Non-pigmented ciliary epithelial cell (primary cell): ENCODE results near the gene LGR5.
"Not testable (repeated sequence)": the region's sequence is repeated elsewhere in the genome, so short reads cannot be mapped to it uniquely, and the experiment has no call there.

Experiments used
- DNase-seq: peaks from one replicate; pipeline ENCODE4 v3.0.0-alpha.2; 2010; ENCODE audit warnings: low read depth

The LGR5 gene

DNA sequence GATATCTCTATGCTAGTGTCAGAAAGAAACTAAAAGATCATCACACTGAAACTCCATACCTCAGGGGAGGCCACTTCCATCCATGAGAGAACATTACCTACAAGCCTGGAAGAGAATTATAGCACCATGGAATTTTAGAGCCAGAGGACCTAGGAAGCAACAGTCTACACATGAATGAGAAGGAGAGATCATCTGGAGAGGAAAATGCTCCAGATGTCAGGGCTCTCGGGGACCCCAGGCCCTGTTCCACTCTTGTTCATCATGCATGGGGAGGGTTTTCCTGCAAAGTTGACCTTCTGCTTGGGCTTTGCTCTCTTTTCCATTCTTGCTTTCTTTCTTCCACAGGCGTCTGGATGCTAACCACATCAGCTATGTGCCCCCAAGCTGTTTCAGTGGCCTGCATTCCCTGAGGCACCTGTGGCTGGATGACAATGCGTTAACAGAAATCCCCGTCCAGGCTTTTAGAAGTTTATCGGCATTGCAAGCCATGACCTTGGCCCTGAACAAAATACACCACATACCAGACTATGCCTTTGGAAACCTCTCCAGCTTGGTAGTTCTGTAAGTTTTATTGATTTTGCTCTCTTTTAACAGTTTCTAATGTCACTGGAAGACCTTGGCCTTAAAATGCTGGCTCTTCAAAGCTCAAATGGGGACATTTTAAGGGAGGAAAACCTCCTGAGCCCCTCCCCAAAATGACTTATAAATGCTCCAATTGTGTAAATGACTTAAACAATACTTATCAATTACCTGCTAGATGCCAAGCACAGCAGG lies 113.3 kb downstream of the LGR5 start:
- DNase-seq, result no peak

DNA sequence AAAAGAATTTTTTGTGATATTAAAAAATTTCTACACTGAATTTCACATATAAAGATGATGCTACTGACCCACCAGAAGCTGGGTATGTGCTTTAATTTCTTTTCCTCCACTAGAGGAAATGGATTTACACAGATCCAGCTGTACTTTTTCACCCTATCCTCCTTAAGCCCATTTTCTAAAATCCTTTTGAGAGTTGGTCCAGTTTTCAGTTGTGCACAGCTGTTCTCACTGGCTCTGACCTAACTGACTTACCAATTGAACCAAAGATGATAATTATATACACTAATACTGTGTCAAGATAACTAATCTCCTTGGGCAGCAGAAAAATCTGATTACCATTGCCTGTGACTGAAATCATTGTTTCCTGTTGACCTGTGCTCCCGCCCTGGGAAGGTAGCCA lies 115.6 kb downstream of the LGR5 start:
- DNase-seq, result no peak

DNA sequence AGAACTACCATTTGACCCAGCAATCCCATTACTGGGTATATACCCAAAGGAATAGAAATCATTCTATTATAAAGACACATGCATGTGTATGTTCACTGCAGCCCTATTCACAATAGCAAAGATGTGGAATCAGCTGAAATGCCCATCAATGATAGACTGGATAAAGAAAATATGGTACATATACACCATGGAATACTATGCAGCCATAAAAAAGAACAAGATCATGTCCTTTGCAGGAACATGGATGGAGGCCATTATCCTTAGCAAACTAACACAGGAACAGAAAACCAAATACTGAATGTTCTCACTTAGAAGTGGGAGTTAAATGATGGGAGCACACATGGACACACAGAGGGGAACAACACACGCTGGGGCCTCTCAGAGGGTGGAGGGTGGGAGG lies 116.2 kb downstream of the LGR5 start:
- DNase-seq, result not testable (repeated sequence)

DNA sequence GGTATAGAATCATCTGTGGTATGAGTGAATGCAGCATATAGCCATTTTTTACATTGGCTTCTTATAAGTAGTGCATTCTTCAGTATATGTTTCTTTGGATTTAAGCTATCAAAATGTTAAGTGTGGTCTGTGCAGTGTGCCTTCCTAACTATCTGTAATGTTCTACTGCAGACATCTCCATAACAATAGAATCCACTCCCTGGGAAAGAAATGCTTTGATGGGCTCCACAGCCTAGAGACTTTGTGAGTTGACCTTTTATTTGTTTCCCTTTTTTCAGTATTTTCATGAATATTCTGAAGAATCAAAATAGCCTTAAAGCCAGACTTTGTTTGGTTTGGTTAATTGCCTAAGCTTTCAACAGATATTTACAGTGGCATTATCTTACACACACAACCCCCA lies 116.8 kb downstream of the LGR5 start:
- DNase-seq, result no peak

DNA sequence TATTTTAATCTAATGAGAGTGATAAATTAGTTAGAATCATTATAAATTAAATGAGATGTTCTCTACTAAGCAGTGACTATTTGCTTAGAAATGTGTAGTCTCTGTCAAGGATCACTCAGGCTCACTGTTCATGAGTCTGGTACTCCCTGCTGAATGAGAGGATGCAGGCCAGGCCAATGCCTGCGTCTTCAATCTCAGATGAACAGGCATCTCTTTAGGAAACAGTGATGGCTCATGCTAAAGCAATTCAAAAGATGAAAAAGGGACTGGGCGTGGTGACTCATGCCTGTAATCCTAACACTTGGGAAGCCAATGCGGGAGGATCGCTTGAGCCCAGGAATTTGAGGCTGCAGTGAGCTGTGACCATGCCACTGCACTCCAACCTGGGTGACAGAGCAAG lies 117.3 kb downstream of the LGR5 start:
- peak; percentile 81 for DNase-seq

DNA sequence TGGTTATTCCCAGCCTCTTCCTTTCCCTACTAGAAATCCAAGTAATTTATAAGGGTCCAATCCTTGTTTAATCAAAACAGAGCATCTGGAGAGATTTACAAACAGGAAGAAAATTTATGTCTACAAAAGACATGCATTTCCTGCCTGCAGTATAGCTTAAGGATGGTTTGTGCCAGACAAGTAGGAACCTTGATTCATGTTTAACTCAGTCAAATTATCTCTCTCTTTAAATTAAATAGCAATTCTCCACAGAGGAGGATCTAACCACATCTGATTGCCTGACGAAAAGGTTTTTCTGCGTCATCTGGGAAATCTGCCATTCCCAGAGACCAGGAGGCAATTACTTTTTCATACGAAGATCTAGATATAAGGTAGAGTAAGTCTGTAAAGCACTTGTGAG lies 118.8 kb downstream of the LGR5 start:
- DNase-seq, result no peak

DNA sequence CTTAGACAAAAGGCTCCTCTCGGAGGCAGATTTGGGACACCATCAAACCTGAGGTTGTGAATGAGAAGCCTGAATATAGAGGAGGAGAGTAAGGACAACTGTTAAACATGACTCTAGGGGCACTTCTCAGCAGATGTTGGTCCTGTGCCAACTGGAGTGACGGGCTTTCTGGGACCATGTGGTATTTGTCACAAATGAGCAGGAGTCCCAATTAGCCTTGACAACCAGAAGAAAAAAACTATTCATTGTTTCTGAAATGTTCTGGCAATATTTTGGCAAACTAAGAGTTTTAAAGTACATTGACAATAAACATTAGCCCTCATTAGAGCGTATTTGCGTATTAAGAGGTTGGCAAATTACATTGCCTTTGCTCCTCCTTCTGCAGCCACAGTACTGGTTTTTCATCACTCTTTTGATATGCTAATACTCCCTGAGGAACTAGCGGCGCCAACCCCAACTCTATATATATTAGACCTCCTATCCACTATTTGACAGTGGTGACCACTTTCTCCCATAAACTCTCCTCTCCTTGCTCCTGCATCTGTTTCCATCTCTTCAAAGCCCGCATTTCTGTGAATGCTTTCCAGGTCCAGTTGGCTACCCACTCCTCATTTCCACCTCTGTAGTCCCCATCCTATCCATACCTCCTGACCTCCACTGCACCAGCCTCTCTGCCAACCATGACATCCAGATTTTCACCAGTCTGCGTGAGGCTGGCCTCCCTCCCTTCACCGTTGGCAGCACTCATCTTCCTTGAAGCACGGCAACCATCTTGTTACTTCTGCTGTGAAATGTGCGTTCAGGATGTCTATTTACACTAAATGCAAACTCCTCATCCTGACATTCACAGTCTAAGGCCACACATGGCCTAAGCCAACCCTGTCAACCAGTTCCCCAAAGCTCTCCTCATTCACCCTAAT lies 123.3 kb downstream of the LGR5 start:
- DNase-seq, result no peak

DNA sequence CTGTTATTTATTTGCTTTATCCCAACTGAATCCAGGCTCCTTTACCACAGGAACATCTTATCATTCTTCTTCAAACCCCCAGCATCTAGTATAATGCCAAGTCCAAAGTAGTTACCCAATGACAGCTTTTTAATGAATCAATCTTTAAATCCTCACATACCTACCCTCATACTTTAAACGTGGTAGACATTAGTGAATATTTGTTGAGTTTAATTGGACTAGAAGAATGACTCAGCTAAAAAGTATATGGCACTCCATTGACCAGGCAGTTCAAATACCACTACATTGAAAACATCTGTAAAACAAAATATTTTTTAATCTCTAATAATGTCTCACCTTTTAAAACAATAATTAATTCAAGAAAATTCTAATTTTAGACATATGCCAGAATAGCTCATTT lies 125.9 kb downstream of the LGR5 start:
- DNase-seq, result no peak

DNA sequence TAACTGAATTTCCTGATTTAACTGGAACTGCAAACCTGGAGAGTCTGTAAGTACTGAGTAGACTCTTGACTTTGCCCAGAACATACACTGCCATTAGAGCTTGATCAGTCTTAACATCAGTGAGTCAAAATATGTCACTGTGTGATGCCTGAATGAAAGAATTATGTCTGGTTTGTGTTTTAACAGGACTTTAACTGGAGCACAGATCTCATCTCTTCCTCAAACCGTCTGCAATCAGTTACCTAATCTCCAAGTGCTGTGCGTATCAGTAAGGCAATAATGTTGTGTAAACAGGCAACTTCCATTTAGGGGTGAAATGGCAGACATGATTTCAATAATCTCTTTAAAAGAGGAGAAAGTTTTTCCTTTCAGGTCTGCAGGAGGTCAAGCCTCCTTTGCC lies 127.1 kb downstream of the LGR5 start:
- no peak for DNase-seq

DNA sequence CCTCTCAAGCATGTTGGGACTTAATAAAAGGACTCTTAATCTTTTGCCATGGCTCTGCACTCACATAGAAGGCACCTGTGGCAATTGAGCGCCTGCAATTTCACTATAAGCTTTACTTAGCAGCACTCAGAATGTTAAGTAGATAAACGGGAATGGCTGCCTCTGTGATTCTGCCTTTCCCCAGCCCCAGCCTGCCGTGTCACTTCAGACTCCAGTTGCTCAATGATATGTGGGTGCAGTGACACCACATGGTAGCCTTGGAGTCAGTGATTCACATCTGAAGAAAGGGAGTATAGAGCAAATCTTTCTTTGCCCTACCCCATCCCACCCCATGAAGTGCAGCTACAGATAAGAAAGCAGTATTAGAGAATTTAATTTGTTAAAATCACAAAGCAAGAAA lies 127.9 kb downstream of the LGR5 start:
- DNase-seq, result no peak

DNA sequence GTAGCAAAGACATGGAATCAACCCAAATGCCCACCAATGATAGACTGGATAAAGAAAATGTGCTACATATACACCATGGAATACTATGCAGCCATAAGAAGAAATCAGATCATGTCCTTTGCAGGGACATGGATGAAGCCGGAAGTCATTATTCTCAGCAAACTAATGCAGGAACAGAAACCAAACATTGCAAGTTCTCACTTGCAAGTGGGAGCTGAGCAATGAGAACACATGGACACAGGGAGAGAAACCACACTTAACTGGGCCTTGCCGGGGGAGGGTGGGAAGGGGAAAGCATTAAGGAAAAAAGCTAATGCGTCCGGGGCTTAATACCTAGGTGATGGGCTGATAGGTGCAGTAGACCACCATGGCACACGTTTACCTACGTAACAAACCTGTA lies 130.3 kb downstream of the LGR5 start:
- not testable (repeated sequence) for DNase-seq

DNA sequence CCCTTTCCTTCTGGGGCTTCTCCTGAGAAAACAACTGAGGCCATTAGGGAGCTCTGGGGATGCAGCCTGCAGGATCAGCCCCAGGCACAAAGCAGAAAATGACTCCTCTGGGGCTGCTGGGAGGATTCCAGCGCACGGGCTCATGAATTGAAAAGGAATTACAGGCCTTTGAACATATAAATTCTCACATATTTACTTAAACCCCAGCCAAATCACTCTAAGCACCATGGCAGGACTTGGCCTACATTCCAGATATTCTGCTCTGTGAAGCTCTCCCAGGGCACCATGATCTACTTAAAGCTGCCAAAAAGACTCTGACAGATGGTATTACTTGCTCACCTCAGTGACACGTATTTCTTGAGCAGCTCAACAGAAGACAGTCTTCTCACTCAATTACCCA lies 136.9 kb downstream of the LGR5 start:
- DNase-seq, result no peak

DNA sequence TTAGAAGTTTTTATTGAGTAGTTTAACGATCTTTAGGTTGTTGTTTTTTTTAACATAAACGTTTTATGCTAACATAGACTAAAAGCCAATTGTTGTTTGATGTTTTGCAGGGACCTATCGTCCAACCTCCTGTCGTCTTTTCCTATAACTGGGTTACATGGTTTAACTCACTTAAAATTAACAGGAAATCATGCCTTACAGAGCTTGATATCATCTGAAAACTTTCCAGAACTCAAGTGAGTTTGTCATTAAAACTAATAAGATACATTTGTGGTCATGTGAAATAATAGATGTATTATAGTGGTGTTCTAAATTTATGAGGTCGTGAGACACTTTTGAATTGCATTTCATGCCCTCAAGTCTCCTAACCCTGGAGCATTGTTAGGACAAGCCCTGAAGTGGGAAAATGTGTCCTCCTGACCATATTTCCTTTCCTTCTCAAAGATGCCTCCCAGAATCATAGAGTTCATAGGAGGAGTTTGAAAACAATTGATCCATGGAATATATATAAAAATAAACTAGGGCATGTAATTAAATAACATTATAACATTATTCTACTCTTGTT lies 139.2 kb downstream of the LGR5 start:
- DNase-seq, result no peak

DNA sequence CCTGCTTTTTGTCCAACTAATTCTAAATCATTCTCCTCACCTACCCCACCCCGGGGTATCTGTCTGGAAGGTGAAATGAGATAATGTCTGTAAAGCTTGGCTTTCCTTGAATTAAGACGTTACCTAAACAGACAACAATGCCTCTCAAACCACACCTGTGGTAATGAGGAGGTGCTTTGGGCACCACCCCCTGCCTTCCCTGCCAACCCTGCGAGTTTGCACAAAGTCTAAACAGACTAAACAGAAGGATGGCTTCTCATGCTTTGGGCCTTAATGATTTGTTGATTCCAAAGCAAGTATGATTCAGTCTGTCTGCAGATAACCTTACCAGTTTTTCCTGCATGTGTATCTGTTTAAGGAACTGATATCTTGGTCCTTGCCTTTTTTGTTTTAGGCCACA lies 141.6 kb downstream of the LGR5 start:
- no peak for DNase-seq

DNA sequence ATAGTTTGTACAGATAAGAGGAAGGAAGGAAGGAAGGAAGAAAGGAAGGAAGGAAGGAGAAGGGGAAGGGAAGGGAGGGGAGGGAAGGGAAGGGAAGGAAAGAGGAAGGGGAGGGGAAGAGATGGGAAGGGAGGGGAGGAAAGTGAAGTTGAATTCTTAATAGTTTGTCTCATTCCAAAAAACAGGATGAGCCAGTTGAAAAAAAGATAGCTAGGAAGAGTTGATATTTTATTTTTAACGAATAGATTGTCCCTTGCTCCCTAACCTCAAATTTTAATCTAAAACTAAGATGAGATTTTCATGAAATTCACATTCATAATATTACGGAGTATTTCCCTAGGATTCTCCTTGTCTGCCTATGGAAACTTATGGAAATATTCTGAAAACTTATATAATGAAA lies 143.3 kb downstream of the LGR5 start:
- DNase-seq, result no peak

DNA sequence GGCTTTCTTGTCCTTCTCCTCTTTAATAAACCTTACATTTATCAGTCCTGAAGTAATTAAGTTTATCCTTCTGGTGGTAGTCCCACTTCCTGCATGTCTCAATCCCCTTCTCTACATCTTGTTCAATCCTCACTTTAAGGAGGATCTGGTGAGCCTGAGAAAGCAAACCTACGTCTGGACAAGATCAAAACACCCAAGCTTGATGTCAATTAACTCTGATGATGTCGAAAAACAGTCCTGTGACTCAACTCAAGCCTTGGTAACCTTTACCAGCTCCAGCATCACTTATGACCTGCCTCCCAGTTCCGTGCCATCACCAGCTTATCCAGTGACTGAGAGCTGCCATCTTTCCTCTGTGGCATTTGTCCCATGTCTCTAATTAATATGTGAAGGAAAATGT lies 144.8 kb downstream of the LGR5 start:
- DNase-seq, result no peak

DNA sequence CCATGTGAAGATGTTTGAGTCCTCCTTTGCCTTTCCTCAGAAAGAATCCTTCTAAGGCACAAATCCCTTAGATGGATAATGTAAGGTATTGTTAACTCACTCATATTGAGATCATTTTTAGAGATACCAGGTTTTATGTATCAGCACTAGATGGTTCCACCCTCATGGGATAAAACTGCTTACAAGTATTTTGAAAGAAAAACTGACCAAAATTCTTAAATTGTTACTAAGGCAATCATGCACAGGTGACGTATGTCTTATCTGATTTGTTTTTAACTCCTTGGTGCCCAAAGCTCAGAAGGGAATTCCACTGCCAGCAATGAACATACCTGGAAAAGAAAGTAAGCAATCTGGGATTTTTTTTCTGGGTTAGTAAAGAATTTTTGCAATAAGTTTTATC lies 145.6 kb downstream of the LGR5 start:
- no peak for DNase-seq

DNA sequence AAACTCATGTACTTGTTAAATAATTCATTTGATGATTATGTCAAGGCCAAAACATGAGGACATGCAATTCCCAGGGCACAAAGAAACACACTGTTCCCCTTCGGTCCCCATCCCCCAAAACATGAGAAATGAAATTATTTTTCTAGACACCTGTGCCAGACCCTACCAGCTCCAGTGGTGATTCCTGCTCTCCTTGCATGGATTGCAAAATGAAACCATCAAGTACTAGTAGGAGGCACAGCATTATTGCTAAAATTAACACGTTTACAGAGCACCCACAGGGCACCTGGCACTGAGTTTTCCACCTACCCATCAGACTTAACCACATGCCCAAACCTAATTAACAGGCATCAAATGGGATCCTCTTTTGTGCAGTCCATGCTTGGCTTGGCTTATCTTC lies 147.4 kb downstream of the LGR5 start:
- DNase-seq, result no peak

DNA sequence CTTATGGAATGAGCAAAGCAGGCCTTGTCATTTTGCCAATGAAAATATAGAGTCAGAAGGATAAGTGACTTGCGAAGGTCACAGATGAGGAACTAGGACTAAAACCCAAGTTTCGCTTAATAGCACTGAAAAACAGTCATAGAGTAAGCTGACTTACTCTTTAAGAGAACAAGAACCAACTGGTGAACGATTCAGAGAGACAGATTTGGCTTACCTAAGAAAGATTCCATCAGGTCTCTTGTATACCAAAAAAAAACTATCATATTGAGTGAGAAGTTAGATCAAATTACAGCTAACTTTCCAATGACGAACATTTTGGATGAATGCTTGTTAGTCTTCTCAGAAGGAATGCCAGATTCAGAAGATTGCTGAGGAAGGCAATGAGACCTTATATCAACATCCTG lies 149.9 kb downstream of the LGR5 start:
- no peak for DNase-seq

DNA sequence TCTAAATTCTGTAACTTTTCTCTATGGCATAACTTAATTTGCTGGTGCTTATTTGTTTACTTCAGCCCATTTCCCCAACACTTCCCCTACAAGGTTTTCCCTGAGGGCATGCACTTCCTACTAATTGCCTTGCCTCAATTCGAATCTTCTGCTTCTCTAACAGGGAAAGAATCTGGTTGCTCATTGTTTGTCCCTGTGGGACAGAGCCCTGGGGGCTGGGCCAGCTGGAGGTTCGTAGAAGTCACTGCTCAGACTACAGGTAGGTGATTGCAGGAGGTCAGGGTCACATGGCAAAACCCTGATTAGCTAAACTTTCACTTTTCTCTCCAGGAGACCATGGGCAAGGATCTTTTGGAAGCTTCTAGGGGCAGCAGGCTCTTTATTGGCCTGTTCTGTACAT lies 152.0 kb downstream of the LGR5 start:
- no peak for DNase-seq

DNA sequence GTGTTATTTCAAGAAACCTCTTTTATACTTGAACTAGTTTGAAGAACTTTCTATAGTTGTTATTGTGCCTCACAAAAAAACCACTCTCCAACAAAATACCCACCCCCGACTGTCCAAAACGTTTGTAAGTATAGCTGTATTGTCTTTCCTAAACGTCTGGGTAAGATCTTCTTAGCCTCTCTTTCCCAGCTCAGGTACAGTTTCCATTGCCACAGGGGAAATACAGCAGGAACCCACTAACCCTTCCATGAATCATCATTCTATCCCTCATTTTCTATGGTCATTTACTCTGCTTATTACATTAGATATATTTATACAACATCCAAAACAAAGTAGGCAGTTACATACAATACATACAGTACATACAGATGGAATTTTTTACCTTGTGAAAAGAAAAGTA lies 153.2 kb downstream of the LGR5 start:
- no peak for DNase-seq

DNA sequence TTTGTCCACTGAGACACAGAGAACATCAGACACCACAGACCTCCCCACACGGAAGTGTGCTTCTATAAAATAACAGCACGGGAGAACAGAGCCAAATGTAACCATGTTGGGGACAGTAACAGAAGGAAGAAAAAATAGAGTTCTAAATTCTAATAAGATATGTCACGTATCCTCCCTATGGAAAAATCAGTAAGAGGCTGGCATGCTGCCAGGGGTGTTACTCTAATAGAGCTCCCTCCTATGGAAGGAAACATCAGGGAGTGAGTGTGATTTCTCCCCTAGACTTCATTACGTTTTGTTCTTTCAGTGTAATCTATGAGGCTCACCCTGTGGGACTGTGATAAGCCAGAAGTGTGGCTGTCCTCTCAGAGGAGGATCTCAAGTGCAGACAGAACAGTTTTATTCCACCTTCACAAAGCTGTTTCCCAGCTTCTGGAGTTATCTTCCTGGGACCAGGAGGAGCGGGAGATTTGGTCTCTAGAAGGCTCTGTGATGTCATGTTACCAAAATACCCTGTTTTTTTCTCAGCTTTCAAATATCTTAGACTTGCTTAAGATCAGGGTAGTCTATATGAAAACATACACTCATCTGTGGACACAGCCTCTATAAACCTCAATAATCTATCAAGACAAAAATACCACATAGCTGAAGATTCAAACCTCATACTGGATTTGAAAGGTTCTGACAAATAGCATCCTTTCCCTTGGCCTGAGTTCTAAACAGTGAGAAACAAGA lies 154.8 kb downstream of the LGR5 start:
- DNase-seq, result no peak
